BLaER1 (cell line): ENCODE measurements around the gene SPEG.

Source experiments
- H3K27ac ChIP-seq: shearing (Covaris generic); formaldehyde crosslinking; 2 replicates; pipeline ENCODE4 v1.8.1; 2022
- H3K27me3 ChIP-seq: shearing (Covaris generic); formaldehyde crosslinking; 2 replicates; pipeline ENCODE4 v1.8.1; 2022
- H3K36me3 ChIP-seq: shearing (Covaris generic); formaldehyde crosslinking; 2 replicates; pipeline ENCODE4 v1.8.1; 2022
- H3K4me1 ChIP-seq: shearing (Covaris generic); formaldehyde crosslinking; 2 replicates; pipeline ENCODE4 v1.8.1; 2022
- H3K4me2 ChIP-seq: shearing (Covaris generic); formaldehyde crosslinking; 2 replicates; pipeline ENCODE4 v1.8.1; 2022
- H3K4me3 ChIP-seq: shearing (Covaris generic); formaldehyde crosslinking; 2 replicates; pipeline ENCODE4 v1.8.1; 2022
- H3K9ac ChIP-seq: shearing (Covaris generic); formaldehyde crosslinking; 2 replicates; pipeline ENCODE4 v1.8.1; 2022
- H3K9me3 ChIP-seq: shearing (Covaris generic); formaldehyde crosslinking; 2 replicates; pipeline ENCODE4 v1.8.1; 2022
- H4K20me1 ChIP-seq: shearing (Covaris generic); formaldehyde crosslinking; 2 replicates; pipeline ENCODE4 v1.8.1; 2022
- Cebpa-rat ChIP-seq: shearing (Covaris generic); IDR thresholded peaks from 2 replicates; pipeline ENCODE4 v1.8.1; 2022

The SPEG gene

GRCh38 chr2:219465659-219466561, 31.3 kb downstream of the SPEG start:
- Histone ChIP-seq H3K9ac (peak overlapping the region; percentile 36; the same call in 1 of the 2 replicates), H3K4me1 (peaks cover 63% of the 10 kb centered on the region), H3K4me3 (no peak overlapping the region), H4K20me1 (no peaks in the 10 kb centered on the region), H3K36me3 (peaks cover 35% of the 10 kb centered on the region; the same call in 1 of the 2 replicates), H3K27ac (peak overlapping the region; percentile 61; the same call in 1 of the 2 replicates), H3K9me3 (no peaks in the 10 kb centered on the region), H3K27me3 (no peaks in the 10 kb centered on the region), H3K4me2 (peak overlapping the region; percentile 55)
- TF ChIP-seq Cebpa-rat: no peak

DNA sequence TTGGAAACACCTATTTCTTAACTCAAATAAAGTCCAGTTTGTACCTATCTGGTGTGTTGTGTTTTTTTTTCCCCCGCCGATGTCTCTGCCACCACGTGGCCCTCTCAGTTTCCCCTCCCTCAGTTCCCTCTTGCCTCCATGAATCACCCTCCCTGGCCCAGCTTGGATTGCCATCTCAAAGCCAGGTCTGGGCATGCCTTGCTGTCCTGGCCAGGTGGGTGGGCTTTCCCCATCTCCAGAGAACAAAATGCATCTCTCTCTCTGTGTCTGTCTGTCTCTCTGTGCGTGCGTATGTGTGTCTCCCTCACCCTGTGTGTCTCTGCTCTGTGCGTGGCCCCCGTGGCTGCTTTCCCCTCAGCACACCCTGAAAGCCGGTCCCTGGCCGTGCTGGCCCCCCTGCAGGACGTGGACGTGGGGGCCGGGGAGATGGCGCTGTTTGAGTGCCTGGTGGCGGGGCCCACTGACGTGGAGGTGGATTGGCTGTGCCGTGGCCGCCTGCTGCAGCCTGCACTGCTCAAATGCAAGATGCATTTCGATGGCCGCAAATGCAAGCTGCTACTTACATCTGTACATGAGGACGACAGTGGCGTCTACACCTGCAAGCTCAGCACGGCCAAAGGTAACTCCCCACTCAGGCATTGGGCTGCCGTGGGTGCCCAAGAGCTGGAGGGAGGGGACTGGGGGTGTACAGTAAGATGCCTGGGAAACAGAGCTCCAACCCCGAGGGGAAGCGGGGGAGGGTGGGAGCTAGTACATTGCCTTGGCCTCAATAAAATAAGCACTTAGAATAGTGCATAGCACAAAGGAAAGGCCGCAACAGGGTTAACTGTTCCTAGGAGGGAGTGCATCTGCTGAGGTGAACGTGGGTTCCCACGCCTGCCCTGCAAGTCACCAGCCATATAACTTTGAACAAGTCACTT, 32.4 kb downstream of the SPEG start:
- Histone ChIP-seq H3K4me2 (0 out of 2 replicates have a peak overlapping the region, but pooled peaks have one; percentile 7), H3K4me1 (peaks cover 52% of the 10 kb centered on the region), H3K36me3 (peaks cover 31% of the 10 kb centered on the region; the same call in 1 of the 2 replicates), H4K20me1 (no peaks in the 10 kb centered on the region), H3K9ac (no peak overlapping the region), H3K27me3 (no peaks in the 10 kb centered on the region), H3K27ac (no peak overlapping the region; the same call in 1 of the 2 replicates), H3K9me3 (no peaks in the 10 kb centered on the region), H3K4me3 (no peak overlapping the region)
- no peak for TF ChIP-seq Cebpa-rat

DNA sequence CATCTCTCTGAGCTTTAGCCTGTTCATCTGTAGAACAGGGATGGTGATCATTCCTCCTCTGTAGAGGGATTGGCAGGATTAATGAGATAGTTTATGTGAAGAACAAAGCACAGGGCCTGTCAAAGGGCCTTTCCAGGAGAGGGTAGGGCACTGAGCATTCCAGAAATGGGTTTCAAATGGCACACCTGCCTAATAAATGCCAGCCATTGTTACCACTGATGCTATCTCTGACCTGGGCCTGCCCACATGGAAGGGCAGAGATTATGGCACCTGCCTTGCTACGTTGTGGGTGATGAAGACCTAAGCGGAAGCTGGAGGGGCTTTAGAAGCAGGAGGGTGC, 33.1 kb downstream of the SPEG start:
- Histone ChIP-seq H3K9ac (no peak overlapping the region), H3K9me3 (no peaks in the 10 kb centered on the region), H4K20me1 (no peaks in the 10 kb centered on the region), H3K27ac (no peak overlapping the region), H3K4me2 (0 out of 2 replicates have a peak overlapping the region, but pooled peaks have one; percentile 7), H3K4me1 (peaks cover 48% of the 10 kb centered on the region), H3K36me3 (peaks cover 24% of the 10 kb centered on the region; the same call in 1 of the 2 replicates), H3K27me3 (no peaks in the 10 kb centered on the region), H3K4me3 (no peak overlapping the region)
- TF ChIP-seq Cebpa-rat: no peak

- Histone ChIP-seq H3K4me1 (peaks cover 45% of the 10 kb centered on the region), H3K4me2 (peak overlapping the region; percentile 49), H3K9me3 (no peaks in the 10 kb centered on the region), H3K4me3 (no peak overlapping the region), H3K27ac (no peak overlapping the region), H3K9ac (no peak overlapping the region), H3K36me3 (peaks cover 29% of the 10 kb centered on the region; the same call in 1 of the 2 replicates), H4K20me1 (no peaks in the 10 kb centered on the region), H3K27me3 (no peaks in the 10 kb centered on the region)
- TF ChIP-seq Cebpa-rat: no peak
These were observed 34.0 kb downstream of the SPEG start for GRCh38 chr2:219468410-219469185.

DNA sequence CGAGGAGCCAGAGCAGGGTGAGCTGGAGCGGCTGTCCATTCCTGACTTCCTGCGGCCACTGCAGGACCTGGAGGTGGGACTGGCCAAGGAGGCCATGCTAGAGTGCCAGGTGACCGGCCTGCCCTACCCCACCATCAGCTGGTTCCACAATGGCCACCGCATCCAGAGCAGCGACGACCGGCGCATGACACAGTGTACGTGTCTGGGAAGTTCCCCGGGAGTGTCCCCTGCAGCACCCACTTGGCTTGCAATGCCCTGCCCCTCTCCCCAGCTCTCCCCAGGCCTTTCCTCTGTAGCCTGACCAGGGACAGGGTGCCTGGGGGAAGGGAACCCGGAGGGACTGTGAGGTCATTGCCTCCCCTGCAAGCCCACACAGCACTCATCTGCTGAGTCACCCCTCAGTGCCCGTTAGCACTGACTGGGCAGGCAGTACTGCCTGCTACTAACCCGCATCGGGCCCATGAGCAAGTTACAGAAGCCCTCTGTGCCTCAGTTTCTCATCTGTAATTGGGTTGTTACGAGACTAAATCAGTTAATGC, 34.6 kb downstream of the SPEG start:
- no peak for TF ChIP-seq Cebpa-rat
- H3K27me3 ChIP-seq: no peaks in the 10 kb centered on the region
- H3K4me2 ChIP-seq: no peak overlapping the region
- no peaks in the 10 kb centered on the region for H3K9me3 ChIP-seq
- H3K27ac ChIP-seq: no peak overlapping the region
- H3K4me1 ChIP-seq: peaks cover 39% of the 10 kb centered on the region
- no peak overlapping the region for H3K9ac ChIP-seq
- H4K20me1 ChIP-seq: no peaks in the 10 kb centered on the region
- peaks cover 33% of the 10 kb centered on the region; the same call in 1 of the 2 replicates for H3K36me3 ChIP-seq
- H3K4me3 ChIP-seq: no peak overlapping the region

DNA sequence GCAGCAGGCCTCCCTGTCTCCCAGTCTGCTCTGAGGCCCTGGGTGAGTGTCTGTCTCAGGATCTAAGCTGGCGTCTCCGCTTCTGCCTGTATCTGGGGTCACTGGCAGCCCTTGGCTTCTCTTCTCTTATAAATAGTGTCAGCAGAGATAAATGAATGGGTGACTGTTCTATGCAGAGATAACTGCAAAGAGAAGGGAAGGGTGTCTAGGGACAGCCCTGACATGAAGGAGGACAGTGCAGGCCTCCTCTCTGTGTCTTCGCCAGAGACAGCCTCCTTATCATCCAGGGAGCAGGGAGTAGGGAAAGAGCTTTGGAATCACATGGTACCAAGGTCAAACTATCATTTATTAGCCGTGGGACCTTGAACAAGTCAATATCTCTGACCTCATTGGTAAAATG, 35.8 kb downstream of the SPEG start:
- Histone ChIP-seq H3K4me1 (peaks cover 28% of the 10 kb centered on the region), H3K4me3 (no peak overlapping the region), H3K4me2 (no peak overlapping the region), H3K9ac (no peak overlapping the region), H3K27me3 (no peaks in the 10 kb centered on the region), H3K36me3 (peaks cover 33% of the 10 kb centered on the region; the same call in 1 of the 2 replicates), H3K9me3 (no peaks in the 10 kb centered on the region), H3K27ac (no peak overlapping the region), H4K20me1 (no peaks in the 10 kb centered on the region)
- no peak for TF ChIP-seq Cebpa-rat

DNA sequence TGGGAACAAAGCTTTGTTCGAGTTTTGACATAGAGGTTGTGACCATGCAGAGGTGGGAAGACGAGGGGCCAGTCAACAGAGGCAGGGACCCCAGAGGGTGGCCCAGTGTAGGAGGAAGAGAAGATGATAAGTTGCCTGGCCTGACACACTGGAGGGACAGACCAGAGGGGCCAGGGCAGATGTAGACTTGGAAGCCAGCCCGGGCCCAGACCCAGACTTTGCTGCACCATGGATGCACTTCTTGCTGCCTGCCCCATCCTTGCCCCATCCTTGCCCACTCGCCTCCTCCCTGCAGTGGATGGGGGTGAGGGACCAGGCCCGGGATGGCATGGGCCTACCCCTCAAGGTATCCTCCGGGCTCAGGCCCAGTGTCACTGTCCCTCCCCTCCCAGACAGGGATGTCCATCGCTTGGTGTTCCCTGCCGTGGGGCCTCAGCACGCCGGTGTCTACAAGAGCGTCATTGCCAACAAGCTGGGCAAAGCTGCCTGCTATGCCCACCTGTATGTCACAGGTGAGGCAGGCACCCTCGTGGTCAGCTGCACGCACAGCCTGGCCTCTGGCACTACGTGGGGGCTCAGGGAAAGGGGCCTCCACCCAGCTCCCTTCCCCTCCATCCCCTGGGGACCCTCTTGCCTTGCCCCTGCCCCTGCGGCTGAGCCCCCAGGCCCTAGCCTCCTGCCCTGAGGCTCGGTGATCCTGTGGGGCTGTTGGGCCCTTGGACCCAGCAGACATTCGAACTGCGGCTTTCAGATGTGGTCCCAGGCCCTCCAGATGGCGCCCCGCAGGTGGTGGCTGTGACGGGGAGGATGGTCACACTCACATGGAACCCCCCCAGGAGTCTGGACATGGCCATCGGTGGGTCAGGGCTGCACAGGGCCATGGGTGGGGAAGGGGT, 37.1 kb downstream of the SPEG start:
- no peak for TF ChIP-seq Cebpa-rat

DNA sequence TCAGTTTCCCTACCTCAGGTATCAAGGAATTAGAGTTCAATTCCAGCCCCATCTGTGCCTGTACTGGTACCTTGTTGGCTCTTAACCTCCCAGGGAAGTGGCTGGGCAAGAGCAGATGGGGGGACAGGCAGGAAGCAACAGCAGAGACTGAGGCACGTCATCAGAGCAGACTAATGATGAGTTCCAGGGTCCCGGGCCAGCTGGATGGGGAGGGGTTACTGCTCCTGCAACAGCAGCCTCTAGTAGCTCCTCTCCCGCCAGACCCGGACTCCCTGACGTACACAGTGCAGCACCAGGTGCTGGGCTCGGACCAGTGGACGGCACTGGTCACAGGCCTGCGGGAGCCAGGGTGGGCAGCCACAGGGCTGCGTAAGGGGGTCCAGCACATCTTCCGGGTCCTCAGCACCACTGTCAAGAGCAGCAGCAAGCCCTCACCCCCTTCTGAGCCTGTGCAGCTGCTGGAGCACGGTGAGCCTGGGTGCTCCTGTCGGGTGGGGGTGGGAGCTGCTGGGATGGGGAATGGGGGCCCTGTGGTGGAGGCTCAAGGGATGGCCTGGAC, 38.1 kb downstream of the SPEG start:
- H3K4me1 ChIP-seq: peaks cover 16% of the 10 kb centered on the region
- H3K27me3 ChIP-seq: no peaks in the 10 kb centered on the region
- H4K20me1 ChIP-seq: no peaks in the 10 kb centered on the region
- H3K36me3 ChIP-seq: peaks cover 21% of the 10 kb centered on the region; the same call in 1 of the 2 replicates
- no peaks in the 10 kb centered on the region for H3K9me3 ChIP-seq
- H3K9ac ChIP-seq: no peak overlapping the region
- no peak overlapping the region for H3K4me2 ChIP-seq
- no peak for TF ChIP-seq Cebpa-rat
- H3K4me3 ChIP-seq: no peak overlapping the region
- no peak overlapping the region for H3K27ac ChIP-seq

More for the DNA sequence above, 37.1 kb downstream of the SPEG start:
- H3K4me2 ChIP-seq: no peak overlapping the region
- no peaks in the 10 kb centered on the region for H3K9me3 ChIP-seq
- H3K27ac ChIP-seq: no peak overlapping the region
- peak overlapping the region; percentile 10; the same call in 1 of the 2 replicates for H3K9ac ChIP-seq
- H3K36me3 ChIP-seq: peaks cover 27% of the 10 kb centered on the region; the same call in 1 of the 2 replicates
- H4K20me1 ChIP-seq: no peaks in the 10 kb centered on the region
- H3K4me3 ChIP-seq: no peak overlapping the region
- H3K27me3 ChIP-seq: no peaks in the 10 kb centered on the region
- peaks cover 21% of the 10 kb centered on the region for H3K4me1 ChIP-seq
